DMS114 treated with DMSO at 0.1 percent for 48 hours (cell line): Measurements from ENCODE around the gene RBM20.
"Not testable (repeated sequence)": the region's sequence is repeated elsewhere in the genome, so short reads cannot be mapped to it uniquely, and the experiment has no call there.

Source experiments
- DNase-seq: peaks from one replicate; lab custom pipeline; 2025; ENCODE audit not compliant: unreplicated experiment; lab: John Stamatoyannopoulos, UW

Gene RBM20

GRCh38 chr10:110647136-110647430 is 2.9 kb downstream of the RBM20 start:
- DNase-seq: no peak

- DNase-seq: no peak
Measured at GRCh38 chr10:110648692-110649346, 4.7 kb downstream of the RBM20 start.

GRCh38 chr10:110649347-110650264 is 5.5 kb downstream of the RBM20 start:
- no peak for DNase-seq

- DNase-seq: no peak
Measured at GRCh38 chr10:110650265-110650668, 6.1 kb downstream of the RBM20 start.

- DNase-seq: no peak
Measured at GRCh38 chr10:110651044-110651958, 7.2 kb downstream of the RBM20 start.

GRCh38 chr10:110652475-110653118 is 8.5 kb downstream of the RBM20 start:
- DNase-seq: no peak

- no peak for DNase-seq
Measured at GRCh38 chr10:110655320-110655719, 11.2 kb downstream of the RBM20 start.

GRCh38 chr10:110656612-110657011 is 12.5 kb downstream of the RBM20 start:
- no peak for DNase-seq

GRCh38 chr10:110657973-110658691 is 14.0 kb downstream of the RBM20 start:
- DNase-seq: no peak

- no peak for DNase-seq
Measured at GRCh38 chr10:110659558-110659957, 15.4 kb downstream of the RBM20 start.

- not testable (repeated sequence) for DNase-seq
Measured at GRCh38 chr10:110660289-110660688, 16.2 kb downstream of the RBM20 start.

GRCh38 chr10:110661292-110661691 is 17.2 kb downstream of the RBM20 start:
- DNase-seq: no peak

GRCh38 chr10:110664483-110665420 is 20.6 kb downstream of the RBM20 start:
- no peak for DNase-seq

- not testable (repeated sequence) for DNase-seq
Measured at GRCh38 chr10:110666259-110666658, 22.1 kb downstream of the RBM20 start.

- DNase-seq: no peak
Measured at GRCh38 chr10:110666673-110667072, 22.5 kb downstream of the RBM20 start.

- DNase-seq: no peak
Measured at GRCh38 chr10:110667620-110668343, 23.6 kb downstream of the RBM20 start.

GRCh38 chr10:110668443-110668842 is 24.3 kb downstream of the RBM20 start:
- DNase-seq: no peak

GRCh38 chr10:110670335-110670734 is 26.2 kb downstream of the RBM20 start:
- DNase-seq: no peak
